ENCODE measurements around the gene ITPR2. TPM values are rescaled to one million over a fixed set of nuclear protein-coding genes. Genes with fewer than 3 reads are reported as not detected.

Gene ITPR2
- total and polyA plus RNA-seq, 4 donors, result 4.1 to 47.0 (median 26.5) TPM

DNA sequence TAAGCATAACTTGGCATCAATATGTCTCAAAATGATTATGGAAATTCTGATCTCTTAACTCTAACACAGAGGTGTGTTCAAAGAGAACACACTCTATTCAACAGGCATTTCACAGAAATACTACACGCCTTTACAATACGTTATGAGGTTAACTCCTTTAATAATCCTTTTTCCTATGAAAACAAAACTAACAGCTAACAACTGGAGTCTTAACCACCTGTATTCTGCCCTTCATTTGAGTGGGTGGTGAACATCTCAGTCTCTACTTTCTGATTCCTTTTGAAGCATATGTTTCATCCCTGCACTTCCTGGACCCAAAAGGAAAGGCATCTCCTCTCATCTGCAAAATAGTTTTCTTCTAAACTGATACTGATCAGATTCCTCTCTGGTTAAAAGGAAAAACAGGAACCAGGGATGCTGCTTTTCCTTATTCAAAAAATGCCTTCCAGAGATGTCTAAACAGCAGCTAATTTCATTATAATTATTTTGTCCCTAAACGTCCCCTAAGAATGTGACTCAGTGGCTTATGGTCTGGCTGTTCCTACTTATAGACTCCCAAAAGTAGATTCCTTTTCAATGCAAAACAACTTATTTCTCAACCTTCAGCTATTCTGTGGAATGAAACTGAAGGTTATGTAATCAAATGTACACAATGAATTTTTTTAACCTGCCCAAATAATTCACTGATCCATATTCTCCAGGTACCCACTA lies 24.1 kb downstream of the ITPR2 start:
- Histone ChIP-seq H3K27ac (ENCODE audit: low read depth in 1 of 2, low read length in 1 of 2) (no peak overlapping the region), H3K4me3 (no peak overlapping the region), H3K36me3 (ENCODE audit: control insufficient read depth in 4 of 4, insufficient read depth in 4 of 4, low read length in 4 of 4) (no peaks in the 10 kb centered on the region), H3K27me3 (ENCODE audit: control insufficient read depth in 3 of 3, insufficient read depth in 3 of 3, low read length in 2 of 3) (no peaks in the 10 kb centered on the region), H3K9ac (ENCODE audit: insufficient read depth in 1 of 2, low read length in 2 of 2) (no peak overlapping the region), H3K9me3 (ENCODE audit: control insufficient read depth in 4 of 4, insufficient read depth in 3 of 4, low read length in 3 of 4) (no peaks in the 10 kb centered on the region), H3K4me1 (ENCODE audit: control insufficient read depth in 5 of 5, insufficient read depth in 5 of 5, low read length in 5 of 5) (peaks cover 0 to 6% (median 3%) of the 10 kb centered on the region in 5 donors)
- no peak for DNase-seq
- WGBS, 2 donors, result 75 to 84% methylated on average over 3 of the region's 3 CpGs
- ATAC-seq (ENCODE audit: insufficient read depth, low FRiP score), result no peak
- TF ChIP-seq, protein P1, sequence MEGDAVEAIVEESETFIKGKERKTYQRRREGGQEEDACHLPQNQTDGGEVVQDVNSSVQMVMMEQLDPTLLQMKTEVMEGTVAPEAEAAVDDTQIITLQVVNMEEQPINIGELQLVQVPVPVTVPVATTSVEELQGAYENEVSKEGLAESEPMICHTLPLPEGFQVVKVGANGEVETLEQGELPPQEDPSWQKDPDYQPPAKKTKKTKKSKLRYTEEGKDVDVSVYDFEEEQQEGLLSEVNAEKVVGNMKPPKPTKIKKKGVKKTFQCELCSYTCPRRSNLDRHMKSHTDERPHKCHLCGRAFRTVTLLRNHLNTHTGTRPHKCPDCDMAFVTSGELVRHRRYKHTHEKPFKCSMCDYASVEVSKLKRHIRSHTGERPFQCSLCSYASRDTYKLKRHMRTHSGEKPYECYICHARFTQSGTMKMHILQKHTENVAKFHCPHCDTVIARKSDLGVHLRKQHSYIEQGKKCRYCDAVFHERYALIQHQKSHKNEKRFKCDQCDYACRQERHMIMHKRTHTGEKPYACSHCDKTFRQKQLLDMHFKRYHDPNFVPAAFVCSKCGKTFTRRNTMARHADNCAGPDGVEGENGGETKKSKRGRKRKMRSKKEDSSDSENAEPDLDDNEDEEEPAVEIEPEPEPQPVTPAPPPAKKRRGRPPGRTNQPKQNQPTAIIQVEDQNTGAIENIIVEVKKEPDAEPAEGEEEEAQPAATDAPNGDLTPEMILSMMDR (IDR thresholded peaks at IDR 0.05; ENCODE audit: control extremely low read depth, extremely low read depth), result no peak

DNA sequence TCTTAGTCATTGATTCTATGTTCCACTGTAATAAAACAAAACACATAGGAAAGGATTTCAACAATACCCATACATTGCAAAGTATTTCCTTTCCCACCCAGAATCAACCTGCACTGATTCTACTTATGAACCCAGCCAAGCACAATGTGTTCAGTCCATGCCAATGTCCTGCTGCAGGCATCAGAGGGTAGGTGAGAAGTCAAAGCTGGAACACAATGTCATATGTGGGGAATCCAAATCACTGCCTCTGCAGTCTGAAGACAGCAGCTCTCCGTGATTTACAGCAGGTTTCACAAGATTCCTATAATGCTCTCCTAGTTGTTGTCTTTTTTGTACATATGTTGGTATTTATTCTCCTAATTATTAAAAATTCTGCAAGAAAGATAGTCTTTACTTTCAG lies 25.7 kb downstream of the ITPR2 start:
- DNase-seq (no peak), ATAC-seq (ENCODE audit: insufficient read depth, low FRiP score) (no peak)
- no peaks in the 10 kb centered on the region for H3K27me3 ChIP-seq (ENCODE audit: control insufficient read depth in 3 of 3, insufficient read depth in 3 of 3, low read length in 2 of 3)
- no peak overlapping the region for H3K27ac ChIP-seq (ENCODE audit: low read depth in 1 of 2, low read length in 1 of 2)
- TF ChIP-seq, protein P1 (IDR thresholded peaks at IDR 0.05; ENCODE audit: control extremely low read depth, extremely low read depth), result no peak
- H3K9ac ChIP-seq (ENCODE audit: insufficient read depth in 1 of 2, low read length in 2 of 2), result no peak overlapping the region
- peaks cover 0 to 6% (median 3%) of the 10 kb centered on the region in 5 donors for H3K4me1 ChIP-seq (ENCODE audit: control insufficient read depth in 5 of 5, insufficient read depth in 5 of 5, low read length in 5 of 5)
- H3K9me3 ChIP-seq (ENCODE audit: control insufficient read depth in 4 of 4, insufficient read depth in 3 of 4, low read length in 3 of 4), result no peaks in the 10 kb centered on the region
- no peaks in the 10 kb centered on the region for H3K36me3 ChIP-seq (ENCODE audit: control insufficient read depth in 4 of 4, insufficient read depth in 4 of 4, low read length in 4 of 4)
- WGBS, 2 donors, result 97 to 98% methylated on average over 1 of the region's 1 CpG
- no peak overlapping the region for H3K4me3 ChIP-seq

DNA sequence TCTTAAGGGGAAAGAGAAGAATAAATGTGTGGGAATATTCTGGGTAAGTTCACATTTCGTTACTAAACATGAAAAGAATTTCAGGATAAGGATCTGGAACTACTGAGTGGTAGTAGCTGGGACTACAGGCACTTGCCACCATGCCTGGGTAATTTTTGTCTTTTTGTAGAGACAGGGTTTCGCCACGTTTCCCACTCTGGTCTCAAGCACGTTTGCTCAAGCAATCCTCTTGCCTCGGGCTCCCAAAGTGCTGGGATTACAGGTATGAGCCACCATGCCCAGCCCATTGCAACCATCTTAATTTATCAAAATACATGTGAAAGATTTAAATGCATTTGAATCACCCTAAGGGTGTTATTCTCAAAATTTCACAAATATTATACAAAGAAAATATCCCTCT lies 26.4 kb downstream of the ITPR2 start:
- no peak overlapping the region for H3K27ac ChIP-seq (ENCODE audit: low read depth in 1 of 2, low read length in 1 of 2)
- H3K27me3 ChIP-seq (ENCODE audit: control insufficient read depth in 3 of 3, insufficient read depth in 3 of 3, low read length in 2 of 3), result no peaks in the 10 kb centered on the region
- 77 to 85% methylated on average over 5 of the region's 5 CpGs for WGBS, 2 donors
- TF ChIP-seq, protein P1 (IDR thresholded peaks at IDR 0.05; ENCODE audit: control extremely low read depth, extremely low read depth), result no peak
- H3K9ac ChIP-seq (ENCODE audit: insufficient read depth in 1 of 2, low read length in 2 of 2), result no peak overlapping the region
- peaks cover 0 to 6% (median 3%) of the 10 kb centered on the region in 5 donors for H3K4me1 ChIP-seq (ENCODE audit: control insufficient read depth in 5 of 5, insufficient read depth in 5 of 5, low read length in 5 of 5)
- no peak overlapping the region for H3K4me3 ChIP-seq
- ATAC-seq (ENCODE audit: insufficient read depth, low FRiP score), result no peak
- DNase-seq, result no peak
- no peaks in the 10 kb centered on the region for H3K36me3 ChIP-seq (ENCODE audit: control insufficient read depth in 4 of 4, insufficient read depth in 4 of 4, low read length in 4 of 4)
- H3K9me3 ChIP-seq (ENCODE audit: control insufficient read depth in 4 of 4, insufficient read depth in 3 of 4, low read length in 3 of 4), result no peaks in the 10 kb centered on the region
